Activated CD4-positive, alpha-beta T cell treated with anti-CD3 and anti-CD28 coated beads, Interleukin-2, Interleukin-6, amounts not matched to agents 100 ng/mL and 50 ng/mL, durations not matched to agents 16 hours and 8 hours (primary cell): Measurements from ENCODE around the gene FBXW12.

Experiments
- DNase-seq: peaks from one replicate; pipeline ENCODE4 v3.0.0-alpha.2; 2020

FBXW12 gene

GRCh38 chr3:48423241-48423882, 51.3 kb downstream of the FBXW12 start:
- no peak for DNase-seq

GRCh38 chr3:48423883-48424695, 52.1 kb downstream of the FBXW12 start:
- no peak for DNase-seq

- no peak for DNase-seq
These were observed 53.3 kb downstream of the FBXW12 start for GRCh38 chr3:48425281-48425812.

- no peak for DNase-seq
These were observed 54.4 kb downstream of the FBXW12 start for GRCh38 chr3:48426401-48426909.

GRCh38 chr3:48426944-48427629, 55.1 kb downstream of the FBXW12 start:
- no peak for DNase-seq

GRCh38 chr3:48427630-48427962, 55.6 kb downstream of the FBXW12 start:
- DNase-seq, result no peak

GRCh38 chr3:48428088-48428571, 56.1 kb downstream of the FBXW12 start:
- DNase-seq, result no peak

GRCh38 chr3:48428572-48429316, 56.7 kb downstream of the FBXW12 start:
- no peak for DNase-seq

GRCh38 chr3:48429317-48429959, 57.4 kb downstream of the FBXW12 start:
- DNase-seq, result peak; percentile 42

GRCh38 chr3:48429960-48430707, 58.1 kb downstream of the FBXW12 start, which contains the start of gene PLXNB1:
TSS of gene PLXNB1 (minus strand) at chr3:48430086. CDS start at chr3:48424611, 5,475 bp downstream.
- no peak for DNase-seq

- no peak for DNase-seq
These were observed 58.7 kb downstream of the FBXW12 start for GRCh38 chr3:48430708-48431101.

- DNase-seq, result no peak
These were observed 59.4 kb downstream of the FBXW12 start for GRCh38 chr3:48431224-48432029.

- DNase-seq, result no peak
These were observed 60.7 kb downstream of the FBXW12 start for GRCh38 chr3:48432411-48433371.

GRCh38 chr3:48433472-48434118, 61.6 kb downstream of the FBXW12 start:
- DNase-seq, result no peak

- DNase-seq, result no peak
These were observed 62.7 kb downstream of the FBXW12 start for GRCh38 chr3:48434591-48435222.

- no peak for DNase-seq
These were observed 63.2 kb downstream of the FBXW12 start for GRCh38 chr3:48435223-48435595.

GRCh38 chr3:48435774-48436476, 63.9 kb downstream of the FBXW12 start:
- DNase-seq, result peak; percentile 89

GRCh38 chr3:48436477-48436787, 64.4 kb downstream of the FBXW12 start:
- DNase-seq, result no peak
